ENCODE results near the gene ZG16.
A peak's percentile ranks its signal among the peaks of the same experiment; 100 is the strongest.
"Not testable (repeated sequence)": the region's sequence is repeated elsewhere in the genome, so short reads cannot be mapped to it uniquely, and the experiment has no call there.

ZG16 gene

GRCh38 chr16:29790183-29790948, 12.3 kb downstream of the ZG16 start, which contains the start of gene KIF22:
Gene KIF22, plus strand, starts transcription at chr16:29790751. Its CDS starts 9 bp downstream, at chr16:29790760.
- peak; percentile 97 to 98 for DNase-seq

- no peak for DNase-seq
Observed at GRCh38 chr16:29790949-29791844, 13.1 kb downstream of the ZG16 start.

- DNase-seq, result no peak
Observed at GRCh38 chr16:29791845-29792807, 14.1 kb downstream of the ZG16 start.

- not testable (repeated sequence) for DNase-seq
Observed at GRCh38 chr16:29793153-29793552, 15.1 kb downstream of the ZG16 start.

- no peak for DNase-seq
Observed at GRCh38 chr16:29794231-29794710, 16.2 kb downstream of the ZG16 start.

GRCh38 chr16:29802416-29802935, 24.4 kb downstream of the ZG16 start:
- DNase-seq, result no peak

GRCh38 chr16:29804020-29804419, 26.0 kb downstream of the ZG16 start:
- no peak for DNase-seq

- no peak for DNase-seq
Observed at GRCh38 chr16:29804455-29805231, 26.6 kb downstream of the ZG16 start.

- DNase-seq, result peak; percentile 90 to 93
Observed at GRCh38 chr16:29805232-29806098, 27.4 kb downstream of the ZG16 start.

- DNase-seq, result no peak
Observed at GRCh38 chr16:29806099-29806579, 28.1 kb downstream of the ZG16 start, which contains the start of gene MAZ. Gene MAZ, plus strand, starts transcription at chr16:29806529. Its CDS starts 173 bp downstream, at chr16:29806702.

- no peak for DNase-seq
Observed at GRCh38 chr16:29806641-29807425, 28.8 kb downstream of the ZG16 start.

- DNase-seq, result peak; percentile 84 to 95
Observed at GRCh38 chr16:29807426-29808218, 29.6 kb downstream of the ZG16 start.

- DNase-seq, result no peak
Observed at GRCh38 chr16:29808219-29808900, 30.3 kb downstream of the ZG16 start.

- no peak for DNase-seq
Observed at GRCh38 chr16:29809031-29809747, 31.1 kb downstream of the ZG16 start.

- DNase-seq, result no peak
Observed at GRCh38 chr16:29809850-29810698, 32.0 kb downstream of the ZG16 start.

GRCh38 chr16:29810699-29811169, 32.7 kb downstream of the ZG16 start:
- no peak for DNase-seq
